ENCODE measurements around the gene CREB5. TPM values are rescaled to one million over a fixed set of nuclear protein-coding genes. Genes with fewer than 3 reads are reported as not detected.

Gene CREB5
- total RNA-seq, 2 experiments from 2014 or later = 0.19 to 0.22 TPM

- H3K36me3 Mint-ChIP-seq (ENCODE audit: low read depth) = no peaks in the 10 kb centered on the region
- Histone ChIP-seq H3K27me3 (ENCODE audit: control insufficient read depth in 1 of 2, insufficient read depth in 2 of 2, low read length in 2 of 2) (no peaks in the 10 kb centered on the region), H3K27ac (ENCODE audit: low read depth in 1 of 2, low read length in 2 of 2) (no peak overlapping the region), H3K4me1 (ENCODE audit: insufficient read depth, low read length) (no peaks in the 10 kb centered on the region), H3K36me3 (ENCODE audit: insufficient read depth, low read length) (no peaks in the 10 kb centered on the region), H3K4me3 (ENCODE audit: low read length) (no peak overlapping the region), H3K9me3 (ENCODE audit: control insufficient read depth in 1 of 2, insufficient read depth in 1 of 2, low read length in 2 of 2) (no peaks in the 10 kb centered on the region)
- CTCF ChIA-PET = no interaction called here
- intact Hi-C loops (cut with DNase I, micrococcal nuclease) = no loop called here
- DNase-seq (no peak), ATAC-seq (ENCODE audit: poor library complexity) (no peak)
- no peak overlapping the region for H3K4me3 Mint-ChIP-seq
- H3K4me1 Mint-ChIP-seq (ENCODE audit: low read depth) = no peaks in the 10 kb centered on the region
- TF ChIP-seq, protein P1, sequence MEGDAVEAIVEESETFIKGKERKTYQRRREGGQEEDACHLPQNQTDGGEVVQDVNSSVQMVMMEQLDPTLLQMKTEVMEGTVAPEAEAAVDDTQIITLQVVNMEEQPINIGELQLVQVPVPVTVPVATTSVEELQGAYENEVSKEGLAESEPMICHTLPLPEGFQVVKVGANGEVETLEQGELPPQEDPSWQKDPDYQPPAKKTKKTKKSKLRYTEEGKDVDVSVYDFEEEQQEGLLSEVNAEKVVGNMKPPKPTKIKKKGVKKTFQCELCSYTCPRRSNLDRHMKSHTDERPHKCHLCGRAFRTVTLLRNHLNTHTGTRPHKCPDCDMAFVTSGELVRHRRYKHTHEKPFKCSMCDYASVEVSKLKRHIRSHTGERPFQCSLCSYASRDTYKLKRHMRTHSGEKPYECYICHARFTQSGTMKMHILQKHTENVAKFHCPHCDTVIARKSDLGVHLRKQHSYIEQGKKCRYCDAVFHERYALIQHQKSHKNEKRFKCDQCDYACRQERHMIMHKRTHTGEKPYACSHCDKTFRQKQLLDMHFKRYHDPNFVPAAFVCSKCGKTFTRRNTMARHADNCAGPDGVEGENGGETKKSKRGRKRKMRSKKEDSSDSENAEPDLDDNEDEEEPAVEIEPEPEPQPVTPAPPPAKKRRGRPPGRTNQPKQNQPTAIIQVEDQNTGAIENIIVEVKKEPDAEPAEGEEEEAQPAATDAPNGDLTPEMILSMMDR (IDR thresholded peaks at IDR 0.05) = no peak
- POLR2A ChIA-PET = no interaction called here
- no peaks in the 10 kb centered on the region for H3K27me3 Mint-ChIP-seq
- H3K27ac Mint-ChIP-seq = no peak overlapping the region
- H3K9me3 Mint-ChIP-seq = no peaks in the 10 kb centered on the region
Observed at GRCh38 chr7:28695300-28696295, 283.3 kb downstream of the CREB5 start.

DNA sequence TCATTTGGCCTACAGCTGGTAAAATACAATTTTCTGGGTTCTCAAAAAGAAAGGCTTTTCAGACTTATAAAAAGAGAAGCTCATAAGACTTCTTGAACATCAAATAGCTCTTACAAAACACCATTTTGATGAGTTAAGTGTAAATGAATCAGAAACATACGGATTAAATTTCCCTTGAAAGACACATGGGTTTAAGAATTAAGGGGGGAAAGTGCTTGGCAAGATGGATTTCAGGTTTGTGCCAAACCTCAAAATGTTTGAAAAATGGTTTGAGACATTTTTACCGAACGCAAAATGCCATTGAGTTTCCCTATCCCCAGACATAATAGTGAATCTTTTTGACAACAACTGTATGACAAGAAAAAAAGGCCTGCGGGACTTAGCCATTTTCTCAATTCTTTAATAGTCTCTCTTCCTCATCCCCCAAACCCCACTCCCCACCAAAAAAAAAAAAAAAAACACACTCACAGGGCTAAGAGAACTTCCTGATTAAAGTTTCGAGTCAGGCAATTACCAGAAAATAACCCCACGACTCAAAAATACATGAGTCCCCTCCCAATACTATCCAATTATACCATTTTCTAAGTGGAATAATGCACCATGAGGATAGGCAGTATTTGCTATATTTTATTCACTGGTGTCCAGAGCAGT is 285.7 kb downstream of the CREB5 start:
- Histone ChIP-seq H3K4me1 (ENCODE audit: insufficient read depth, low read length) (no peaks in the 10 kb centered on the region), H3K27me3 (ENCODE audit: control insufficient read depth in 1 of 2, insufficient read depth in 2 of 2, low read length in 2 of 2) (no peaks in the 10 kb centered on the region), H3K4me3 (ENCODE audit: low read length) (no peak overlapping the region), H3K9me3 (ENCODE audit: control insufficient read depth in 1 of 2, insufficient read depth in 1 of 2, low read length in 2 of 2) (no peaks in the 10 kb centered on the region), H3K36me3 (ENCODE audit: insufficient read depth, low read length) (no peaks in the 10 kb centered on the region), H3K27ac (ENCODE audit: low read depth in 1 of 2, low read length in 2 of 2) (no peak overlapping the region)
- TF ChIP-seq, protein P1 (IDR thresholded peaks at IDR 0.05) = no peak
- no peak overlapping the region for H3K27ac Mint-ChIP-seq
- ChIA-PET CTCF (no interaction called here), POLR2A (interaction anchor here (0.8 kb wide), 1 partner anchor 12 kb away, joined by 3 read pairs; no protein-coding TSS in a partner anchor)
- no peak overlapping the region for H3K4me3 Mint-ChIP-seq
- H3K9me3 Mint-ChIP-seq = no peaks in the 10 kb centered on the region
- ATAC-seq (ENCODE audit: poor library complexity) = no peak
- intact Hi-C loops (cut with DNase I, micrococcal nuclease) = no loop called here
- DNase-seq = no peak
- no peaks in the 10 kb centered on the region for H3K36me3 Mint-ChIP-seq (ENCODE audit: low read depth)
- H3K27me3 Mint-ChIP-seq = no peaks in the 10 kb centered on the region
- no peaks in the 10 kb centered on the region for H3K4me1 Mint-ChIP-seq (ENCODE audit: low read depth)

- H3K27ac ChIP-seq (ENCODE audit: low read depth in 1 of 2, low read length in 2 of 2) = no peak overlapping the region
- no peaks in the 10 kb centered on the region for H3K4me1 Mint-ChIP-seq (ENCODE audit: low read depth)
- H3K4me3 ChIP-seq (ENCODE audit: low read length) = no peak overlapping the region
- H3K36me3 Mint-ChIP-seq (ENCODE audit: low read depth) = no peaks in the 10 kb centered on the region
- ChIA-PET POLR2A (interaction anchor here (0.8 kb wide), 1 partner anchor 11 kb away, joined by 3 read pairs; no protein-coding TSS in a partner anchor), CTCF (no interaction called here)
- no peak for DNase-seq
- H3K27me3 ChIP-seq (ENCODE audit: control insufficient read depth in 1 of 2, insufficient read depth in 2 of 2, low read length in 2 of 2) = no peaks in the 10 kb centered on the region
- no peaks in the 10 kb centered on the region for H3K27me3 Mint-ChIP-seq
- H3K9me3 ChIP-seq (ENCODE audit: control insufficient read depth in 1 of 2, insufficient read depth in 1 of 2, low read length in 2 of 2) = no peaks in the 10 kb centered on the region
- no peaks in the 10 kb centered on the region for H3K36me3 ChIP-seq (ENCODE audit: insufficient read depth, low read length)
- H3K27ac Mint-ChIP-seq = no peak overlapping the region
- ATAC-seq (ENCODE audit: poor library complexity) = no peak
- H3K9me3 Mint-ChIP-seq = no peaks in the 10 kb centered on the region
- H3K4me3 Mint-ChIP-seq = no peak overlapping the region
- intact Hi-C loops (cut with DNase I, micrococcal nuclease) = no loop called here
- H3K4me1 ChIP-seq (ENCODE audit: insufficient read depth, low read length) = no peaks in the 10 kb centered on the region
- TF ChIP-seq, protein P1 (IDR thresholded peaks at IDR 0.05) = no peak
Observed at GRCh38 chr7:28698840-28699239, 286.5 kb downstream of the CREB5 start.
